ENCODE measurements around the gene SIRT2.

The SIRT2 gene

GRCh38 chr19:38911388-38912001 is 12.1 kb upstream of the SIRT2 start:
- H3K4me3 ChIP-seq (ENCODE audit: low read depth, low read length): no peak overlapping the region
- TF ChIP-seq, protein P1, sequence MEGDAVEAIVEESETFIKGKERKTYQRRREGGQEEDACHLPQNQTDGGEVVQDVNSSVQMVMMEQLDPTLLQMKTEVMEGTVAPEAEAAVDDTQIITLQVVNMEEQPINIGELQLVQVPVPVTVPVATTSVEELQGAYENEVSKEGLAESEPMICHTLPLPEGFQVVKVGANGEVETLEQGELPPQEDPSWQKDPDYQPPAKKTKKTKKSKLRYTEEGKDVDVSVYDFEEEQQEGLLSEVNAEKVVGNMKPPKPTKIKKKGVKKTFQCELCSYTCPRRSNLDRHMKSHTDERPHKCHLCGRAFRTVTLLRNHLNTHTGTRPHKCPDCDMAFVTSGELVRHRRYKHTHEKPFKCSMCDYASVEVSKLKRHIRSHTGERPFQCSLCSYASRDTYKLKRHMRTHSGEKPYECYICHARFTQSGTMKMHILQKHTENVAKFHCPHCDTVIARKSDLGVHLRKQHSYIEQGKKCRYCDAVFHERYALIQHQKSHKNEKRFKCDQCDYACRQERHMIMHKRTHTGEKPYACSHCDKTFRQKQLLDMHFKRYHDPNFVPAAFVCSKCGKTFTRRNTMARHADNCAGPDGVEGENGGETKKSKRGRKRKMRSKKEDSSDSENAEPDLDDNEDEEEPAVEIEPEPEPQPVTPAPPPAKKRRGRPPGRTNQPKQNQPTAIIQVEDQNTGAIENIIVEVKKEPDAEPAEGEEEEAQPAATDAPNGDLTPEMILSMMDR (IDR thresholded peaks at IDR 0.05; ENCODE audit: borderline replicate concordance, insufficient read depth, low read depth, low read length): no peak

- no peak overlapping the region for H3K4me3 ChIP-seq (ENCODE audit: low read depth, low read length)
- TF ChIP-seq, protein P1 (IDR thresholded peaks at IDR 0.05; ENCODE audit: borderline replicate concordance, insufficient read depth, low read depth, low read length): no peak
Observed at GRCh38 chr19:38910488-38910887, 11.1 kb upstream of the SIRT2 start.

- no peak overlapping the region for H3K4me3 ChIP-seq (ENCODE audit: low read depth, low read length)
- TF ChIP-seq, protein P1 (IDR thresholded peaks at IDR 0.05; ENCODE audit: borderline replicate concordance, insufficient read depth, low read depth, low read length): no peak
Observed at GRCh38 chr19:38908911-38909310, 9.5 kb upstream of the SIRT2 start.

- no peak overlapping the region for H3K4me3 ChIP-seq (ENCODE audit: low read depth, low read length)
- TF ChIP-seq, protein P1 (IDR thresholded peaks at IDR 0.05; ENCODE audit: borderline replicate concordance, insufficient read depth, low read depth, low read length): no peak
Observed at GRCh38 chr19:38907670-38908069, 8.3 kb upstream of the SIRT2 start.

DNA sequence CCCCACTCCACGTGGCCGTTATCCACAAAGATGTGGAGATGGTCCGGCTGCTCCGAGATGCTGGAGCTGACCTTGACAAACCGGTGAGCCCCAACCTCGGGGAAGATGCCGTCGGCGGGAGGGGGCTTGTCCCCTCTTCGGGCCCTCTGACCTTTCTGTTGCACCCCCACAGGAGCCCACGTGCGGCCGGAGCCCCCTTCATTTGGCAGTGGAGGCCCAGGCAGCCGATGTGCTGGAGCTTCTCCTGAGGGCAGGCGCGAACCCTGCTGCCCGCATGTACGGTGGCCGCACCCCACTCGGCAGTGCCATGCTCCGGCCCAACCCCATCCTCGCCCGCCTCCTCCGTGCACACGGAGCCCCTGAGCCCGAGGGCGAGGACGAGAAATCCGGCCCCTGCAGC is 7.8 kb upstream of the SIRT2 start:
- H3K4me3 ChIP-seq (ENCODE audit: low read depth, low read length): no peak overlapping the region
- TF ChIP-seq, protein P1 (IDR thresholded peaks at IDR 0.05; ENCODE audit: borderline replicate concordance, insufficient read depth, low read depth, low read length): no peak

DNA sequence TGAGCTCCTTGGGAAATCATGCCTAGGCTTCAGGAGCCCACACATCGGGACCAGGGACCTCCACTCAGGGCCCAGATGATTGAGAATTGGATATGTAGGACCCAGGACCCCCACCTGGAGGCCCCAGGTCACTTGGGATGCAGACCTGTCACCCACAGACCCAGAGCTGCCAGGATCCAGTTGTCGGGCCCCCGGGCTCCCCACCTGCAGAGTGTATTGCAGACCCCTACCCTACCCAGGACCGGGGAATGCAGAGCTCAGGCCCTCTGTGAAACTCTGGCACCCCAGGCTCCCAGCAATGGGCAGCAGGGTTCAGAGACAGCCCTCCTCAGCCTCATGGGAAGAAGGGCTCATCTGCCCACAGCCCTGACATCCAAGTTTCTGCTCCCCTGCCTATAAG is 6.2 kb upstream of the SIRT2 start:
- H3K4me3 ChIP-seq (ENCODE audit: low read depth, low read length): no peak overlapping the region
- TF ChIP-seq, protein P1 (IDR thresholded peaks at IDR 0.05; ENCODE audit: borderline replicate concordance, insufficient read depth, low read depth, low read length): no peak

Data from GM12875 (cell line).